Middle frontal gyrus (tissue), 1 donor: Measurements from ENCODE around the gene LRRC58.

Experiments used
- DNase-seq: peaks from one replicate; pipeline ENCODE4 v3.0.0-alpha.2; 2015; ENCODE audit warnings: low spot score; ENCODE audit errors: extremely low spot score

The LRRC58 gene

GRCh38 chr3:120280566-120280965 is 68.6 kb downstream of the LRRC58 start:
- DNase-seq = no peak

GRCh38 chr3:120280026-120280425 is 69.1 kb downstream of the LRRC58 start:
- no peak for DNase-seq

- DNase-seq = no peak
Observed at GRCh38 chr3:120276767-120277166, 72.4 kb downstream of the LRRC58 start.

DNA sequence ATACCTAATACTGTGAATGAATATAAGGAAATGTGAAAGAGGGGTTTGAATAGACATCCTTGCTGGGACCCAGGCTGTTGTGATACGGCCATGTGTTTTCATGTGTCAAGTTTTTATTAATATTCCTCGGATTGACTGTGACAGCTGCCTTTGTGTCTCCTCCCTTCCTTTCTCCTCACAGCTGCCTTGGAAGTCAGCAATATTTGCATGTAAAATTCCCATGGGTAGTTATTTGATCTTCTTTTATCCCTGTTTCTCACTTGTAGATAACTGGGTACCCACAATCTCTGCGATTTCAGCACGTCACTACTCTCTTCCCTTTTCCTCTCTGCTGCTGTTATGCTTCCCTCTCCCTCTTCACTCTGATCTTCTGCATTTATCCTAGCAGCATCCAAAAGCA is 73.5 kb downstream of the LRRC58 start:
- DNase-seq = no peak

GRCh38 chr3:120274739-120275167 is 74.4 kb downstream of the LRRC58 start:
- DNase-seq = no peak
